Kidney epithelial cell (primary cell): ENCODE data around the gene MIR17HG. TPM values are rescaled to one million over a fixed set of nuclear protein-coding genes. Genes with fewer than 3 reads are reported as not detected.
A peak's percentile ranks its signal among the peaks of the same experiment; 100 is the strongest.

Source experiments
- DNase-seq: peaks from one replicate; pipeline ENCODE4 v3.0.0-alpha.2; 2010; ENCODE audit warnings: low read depth
- H3K27me3 ChIP-seq: 2 replicates; pipeline ENCODE4 v1.6.0; 2011; ENCODE audit warnings: low read length; ENCODE audit not compliant: control insufficient read depth, insufficient read depth
- H3K36me3 ChIP-seq: 2 replicates; pipeline ENCODE4 v1.5.1; 2011; ENCODE audit warnings: low read length; ENCODE audit not compliant: control insufficient read depth, insufficient read depth
- H3K4me3 ChIP-seq: 2 replicates; pipeline ENCODE4 v1.5.1; 2011; ENCODE audit warnings: low read depth, mild to moderate bottlenecking, control low read depth, low read length
- total RNA-seq: library from RNA; depleted of rRNA; stranded (reverse); fragments of >200 nt; gene quantifications from 2 replicates; pipeline ENCODE4 v1.2.3, GENCODE V29; 2015
- TF ChIP-seq, protein P1 (sequence below): IDR thresholded peaks from 2 replicates; pipeline ENCODE4 v1.5.1; 2011; ENCODE audit warnings: mild to moderate bottlenecking, moderate library complexity, low read length, control low read depth, inconsistent platforms; ENCODE audit not compliant: insufficient read depth, poor library complexity, severe bottlenecking

MIR17HG gene
- total RNA-seq, 1 donor from 2014 or later = 5.8 TPM

DNA sequence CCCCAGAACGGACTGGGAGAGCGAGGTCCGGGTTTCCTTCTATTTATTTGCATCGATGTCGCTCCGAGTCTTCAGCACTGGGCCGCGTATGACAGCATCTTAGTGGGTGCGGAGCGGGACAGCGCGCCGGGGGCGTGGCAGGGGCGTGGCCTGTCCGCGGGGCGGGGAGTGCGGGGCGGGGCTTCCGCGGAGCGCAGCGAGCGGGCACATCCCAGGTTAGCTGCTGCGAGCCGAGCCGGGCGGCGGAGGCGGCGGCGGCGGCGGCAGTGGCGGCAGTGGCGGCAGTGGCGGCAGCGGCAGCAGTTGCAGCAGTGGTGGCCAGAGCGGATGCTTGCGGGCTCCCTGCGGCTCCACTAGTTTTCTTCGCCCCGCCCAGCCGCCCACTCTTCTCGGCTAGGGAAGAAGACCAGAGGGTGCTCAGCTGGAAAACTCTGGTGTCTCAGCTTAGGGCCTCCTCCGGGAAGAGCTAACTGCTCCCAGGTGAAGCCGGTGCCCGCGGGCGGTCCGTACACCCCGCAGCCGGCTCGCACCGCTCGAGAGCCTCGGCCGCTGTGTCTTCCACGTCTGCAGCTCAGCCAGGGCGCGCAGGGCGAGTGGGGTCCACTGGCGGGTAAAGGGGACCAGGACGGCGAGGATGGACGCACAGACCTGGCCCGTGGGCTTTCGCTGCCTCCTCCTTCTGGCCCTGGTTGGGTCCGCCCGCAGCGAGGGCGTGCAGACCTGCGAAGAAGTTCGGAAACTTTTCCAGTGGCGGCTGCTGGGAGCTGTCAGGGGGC is 51.1 kb downstream of the MIR17HG start, which contains the start of gene GPC5:
TSS of gene GPC5 (plus strand) at position 209 of the 776 bp plus-strand sequence.
- TF ChIP-seq, protein P1, sequence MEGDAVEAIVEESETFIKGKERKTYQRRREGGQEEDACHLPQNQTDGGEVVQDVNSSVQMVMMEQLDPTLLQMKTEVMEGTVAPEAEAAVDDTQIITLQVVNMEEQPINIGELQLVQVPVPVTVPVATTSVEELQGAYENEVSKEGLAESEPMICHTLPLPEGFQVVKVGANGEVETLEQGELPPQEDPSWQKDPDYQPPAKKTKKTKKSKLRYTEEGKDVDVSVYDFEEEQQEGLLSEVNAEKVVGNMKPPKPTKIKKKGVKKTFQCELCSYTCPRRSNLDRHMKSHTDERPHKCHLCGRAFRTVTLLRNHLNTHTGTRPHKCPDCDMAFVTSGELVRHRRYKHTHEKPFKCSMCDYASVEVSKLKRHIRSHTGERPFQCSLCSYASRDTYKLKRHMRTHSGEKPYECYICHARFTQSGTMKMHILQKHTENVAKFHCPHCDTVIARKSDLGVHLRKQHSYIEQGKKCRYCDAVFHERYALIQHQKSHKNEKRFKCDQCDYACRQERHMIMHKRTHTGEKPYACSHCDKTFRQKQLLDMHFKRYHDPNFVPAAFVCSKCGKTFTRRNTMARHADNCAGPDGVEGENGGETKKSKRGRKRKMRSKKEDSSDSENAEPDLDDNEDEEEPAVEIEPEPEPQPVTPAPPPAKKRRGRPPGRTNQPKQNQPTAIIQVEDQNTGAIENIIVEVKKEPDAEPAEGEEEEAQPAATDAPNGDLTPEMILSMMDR = no peak
- DNase-seq = peak; percentile 12
- H3K27me3 ChIP-seq = peaks cover 14% of the 10 kb centered on the region
- H3K4me3 ChIP-seq = peak within 1 kb of the TSS; percentile 43
- H3K36me3 ChIP-seq = no peaks in the 10 kb centered on the region

DNA sequence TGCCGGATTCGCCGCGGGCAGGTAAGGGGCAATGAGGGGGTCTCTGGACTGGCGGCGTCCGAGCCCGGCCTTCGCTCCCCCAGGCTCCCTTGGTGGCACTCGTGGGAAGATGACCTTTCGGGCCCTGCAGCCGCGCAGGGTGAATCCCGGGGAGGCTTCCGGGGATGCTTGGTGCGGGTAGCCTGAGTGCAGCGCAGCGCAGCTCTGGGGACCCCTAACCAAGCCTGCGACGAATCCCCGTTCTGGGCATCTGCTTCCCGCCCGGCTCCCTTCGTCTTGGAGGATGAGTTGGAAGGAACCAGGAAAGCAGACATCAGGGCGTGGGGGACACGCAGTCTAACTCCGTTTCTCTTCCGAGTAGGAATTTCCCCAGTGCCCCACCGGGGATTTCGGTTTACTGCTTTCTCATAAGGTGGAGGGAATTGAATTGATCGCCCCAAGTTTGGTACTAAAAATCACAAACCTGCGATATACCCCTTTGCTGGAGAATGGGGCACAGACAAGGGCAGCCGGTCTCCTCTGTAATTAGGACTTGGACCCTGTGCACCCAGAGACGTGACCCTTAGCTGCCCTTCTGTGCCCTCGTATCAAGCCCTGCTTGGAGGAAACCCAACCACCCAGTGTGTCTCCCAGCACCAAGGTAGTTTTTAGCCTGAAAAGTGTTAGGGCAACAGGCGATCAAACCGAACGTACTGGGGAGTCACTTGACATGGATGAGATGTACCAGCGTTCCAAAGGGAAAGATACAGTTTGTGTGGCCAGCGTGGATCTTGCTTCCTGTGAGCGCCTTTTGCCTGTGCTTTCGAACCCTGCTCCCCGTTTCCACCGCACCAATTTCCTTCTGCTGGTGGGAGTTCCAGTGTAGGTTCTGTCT is 51.9 kb downstream of the MIR17HG start:
- TF ChIP-seq, protein P1 = no peak
- Histone ChIP-seq H3K27me3 (peaks cover 14% of the 10 kb centered on the region), H3K36me3 (no peaks in the 10 kb centered on the region), H3K4me3 (peak overlapping the region; percentile 43)
- no peak for DNase-seq

DNA sequence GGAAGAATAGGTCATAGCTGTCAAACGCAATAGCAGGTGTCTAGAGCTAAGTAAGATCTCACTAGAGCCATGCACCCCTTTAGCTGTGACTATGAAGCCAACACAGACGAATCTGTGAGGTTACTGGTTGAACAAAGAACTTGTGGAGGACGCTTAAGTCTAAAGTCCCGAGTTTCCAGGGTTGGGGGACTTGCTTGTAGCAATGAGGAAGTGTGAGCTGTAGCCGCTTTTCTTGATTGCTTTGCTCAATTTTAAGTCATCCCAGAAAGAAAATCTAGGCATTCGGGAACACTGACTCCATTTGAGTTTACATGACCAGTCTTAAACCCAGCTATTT is 52.5 kb downstream of the MIR17HG start:
- DNase-seq = no peak
- no peak overlapping the region for H3K4me3 ChIP-seq
- H3K36me3 ChIP-seq = no peaks in the 10 kb centered on the region
- TF ChIP-seq, protein P1 = no peak
- peaks cover 14% of the 10 kb centered on the region for H3K27me3 ChIP-seq

DNA sequence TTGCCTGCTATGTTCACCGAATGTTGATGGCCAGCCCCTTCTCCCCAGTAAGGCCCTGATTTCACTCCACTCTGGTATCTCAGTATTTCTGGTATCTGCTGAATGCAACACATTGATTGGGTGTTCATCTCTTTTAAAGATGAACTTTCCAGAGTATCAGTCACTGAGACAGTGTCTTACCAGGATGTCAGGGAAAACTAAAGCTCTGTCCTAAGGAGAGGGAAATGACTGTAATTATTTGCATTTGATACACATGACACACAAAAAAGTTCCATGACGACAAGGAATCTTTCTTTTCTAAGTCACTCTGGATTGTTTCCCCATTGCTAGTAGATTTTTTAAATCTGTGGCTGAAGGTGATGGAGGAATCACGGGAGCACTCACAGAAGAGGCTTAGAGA is 53.2 kb downstream of the MIR17HG start:
- TF ChIP-seq, protein P1 = no peak
- Histone ChIP-seq H3K36me3 (no peaks in the 10 kb centered on the region), H3K4me3 (no peak overlapping the region), H3K27me3 (peaks cover 14% of the 10 kb centered on the region)
- DNase-seq = no peak

DNA sequence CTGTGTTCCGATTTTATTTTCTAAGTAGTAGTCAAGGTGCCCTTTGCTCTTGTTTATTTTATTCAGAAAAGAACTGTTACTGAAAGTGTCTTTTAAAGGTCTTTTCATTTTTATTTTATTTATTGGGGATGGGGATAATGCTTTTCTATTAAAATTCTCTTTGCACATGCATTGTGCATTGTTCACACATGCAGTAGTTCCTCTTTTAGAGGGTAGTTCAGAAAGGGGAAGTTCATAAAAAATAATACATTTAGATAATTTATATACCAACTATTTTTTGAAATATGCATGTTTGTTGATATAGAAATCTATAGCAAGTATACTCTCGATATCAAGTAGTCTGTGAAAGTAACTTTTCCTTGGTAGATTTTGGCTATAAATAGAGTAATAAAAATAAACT is 54.4 kb downstream of the MIR17HG start:
- Histone ChIP-seq H3K27me3 (peaks cover 14% of the 10 kb centered on the region), H3K4me3 (no peak overlapping the region), H3K36me3 (no peaks in the 10 kb centered on the region)
- no peak for DNase-seq
- TF ChIP-seq, protein P1 = no peak

Other genes starting within 250 kb of the MIR17HG start
- gene GPC5, start 50.9 kb downstream of the MIR17HG start, total RNA-seq = 0.14 and 0.17 TPM in 2 replicates